Stimulated activated CD4-positive, alpha-beta T cell treated with anti-CD3 and anti-CD28 coated beads, Interleukin-4, amount 100 ng/mL, for 4 hours (primary cell): ENCODE results near the gene THOP1.

Source experiments
- DNase-seq, 2 experiments: peaks; one replicate each; pipeline ENCODE4 v3.0.0-alpha.2; 2020

The THOP1 gene

DNA sequence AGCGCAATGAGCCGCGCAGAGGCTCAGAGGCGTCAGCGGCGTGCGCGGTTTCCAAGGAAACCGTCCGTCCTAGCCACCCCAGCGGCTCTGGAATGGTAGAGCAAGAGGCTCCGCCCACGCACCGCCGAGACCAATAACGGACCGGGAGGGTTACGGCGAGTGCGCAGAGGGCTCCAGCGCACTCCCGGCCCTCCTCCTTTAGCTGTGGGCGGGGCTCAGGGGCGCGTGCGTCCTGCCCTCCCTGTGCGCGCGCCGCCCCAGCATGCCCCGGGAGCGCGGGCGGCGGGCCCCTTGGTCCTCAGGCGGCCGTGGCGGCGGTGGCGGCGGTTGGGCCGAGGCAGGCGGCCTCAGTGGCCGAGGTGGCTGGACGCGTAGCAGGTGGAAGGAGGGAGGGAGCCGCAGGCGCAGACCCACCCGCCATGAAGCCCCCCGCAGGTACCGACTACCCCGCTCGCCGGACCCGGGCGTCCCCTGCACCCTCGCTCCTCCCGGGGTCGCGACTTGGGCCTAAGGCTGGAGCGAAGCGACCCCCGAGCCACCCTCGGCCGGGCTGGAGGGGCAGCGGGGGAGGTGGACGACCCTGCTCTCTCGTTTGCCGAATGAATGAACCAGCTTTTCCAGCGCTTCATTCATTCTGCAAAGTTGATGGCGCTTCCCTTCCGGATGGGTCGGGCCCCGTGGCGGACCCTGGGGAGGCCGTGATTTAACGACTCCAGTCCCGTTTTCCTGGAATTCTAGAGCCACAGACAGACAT lies at the start of gene THOP1:
TSS of gene THOP1 (plus strand) at position 260 of the 754 bp plus-strand sequence. CDS start at position 420, 160 bp downstream.
- peak; percentile 99 to 100 for DNase-seq

- DNase-seq = no peak
These were observed 48.6 kb upstream of the THOP1 start for GRCh38 chr19:2736550-2737190.

DNA sequence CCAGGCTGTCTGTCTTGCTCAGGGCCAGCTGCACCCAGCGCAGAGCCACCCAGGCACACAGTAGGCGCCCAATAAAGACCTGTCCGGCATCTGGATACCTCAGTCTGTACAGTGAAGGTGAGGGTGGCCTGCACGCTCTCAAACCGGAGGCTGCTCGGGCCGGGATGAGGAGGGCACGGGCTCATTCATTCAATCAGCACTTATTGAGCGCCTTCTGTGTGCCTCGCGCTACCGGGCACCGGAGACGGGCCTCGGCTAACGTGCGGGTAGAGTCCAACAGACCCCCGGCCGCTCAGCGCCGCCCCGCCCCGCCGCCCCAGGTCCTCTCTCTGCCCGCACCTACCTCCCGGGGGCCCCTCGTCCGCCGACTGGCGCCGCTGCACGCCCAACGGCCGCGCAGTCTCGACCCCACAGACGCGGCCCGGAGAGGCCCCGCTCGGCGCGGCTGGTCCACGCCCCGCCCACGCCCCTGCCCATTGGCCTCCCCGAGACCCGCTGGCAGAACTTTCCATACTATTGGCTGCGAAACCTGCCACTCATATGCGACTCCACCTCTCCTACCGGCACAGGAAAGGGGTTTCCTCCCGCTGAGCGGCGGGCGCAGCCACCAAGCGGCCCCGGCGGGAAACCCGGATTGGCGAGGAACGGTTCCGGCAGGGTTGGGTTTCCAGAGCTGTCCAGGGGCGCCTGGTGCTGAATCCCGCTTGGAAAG lies 45.5 kb upstream of the THOP1 start, which contains the start of gene SLC39A3:
TSS of gene SLC39A3 (minus strand) at position 416 of the 712 bp plus-strand sequence. CDS start 2,760 bp downstream, outside the sequence.
- peak; percentile 99 for DNase-seq

GRCh38 chr19:2740314-2740656 lies 45.0 kb upstream of the THOP1 start:
- no peak for DNase-seq

GRCh38 chr19:2743099-2743498 lies 42.2 kb upstream of the THOP1 start:
- no peak for DNase-seq

DNA sequence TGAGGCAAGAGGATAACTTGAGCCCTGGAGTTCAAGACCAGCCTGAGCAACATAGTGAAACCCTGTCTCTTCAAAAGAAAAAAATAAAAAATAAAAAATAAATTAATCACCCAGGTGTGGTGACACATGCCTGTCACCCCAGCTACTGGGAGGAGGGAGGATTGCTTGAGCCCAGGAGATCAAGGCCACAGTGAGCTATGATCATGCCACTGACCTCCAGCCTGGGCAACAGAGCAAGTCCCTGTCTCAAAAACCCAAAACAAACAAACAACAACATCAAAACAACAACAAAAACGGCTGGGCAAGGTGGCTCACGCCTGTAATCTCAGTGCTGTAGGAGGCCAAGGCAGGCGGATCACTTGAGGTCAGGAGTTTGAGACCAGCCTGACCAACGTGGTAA lies 41.2 kb upstream of the THOP1 start:
- no peak for DNase-seq

GRCh38 chr19:2747349-2747748 lies 38.0 kb upstream of the THOP1 start:
- DNase-seq = no peak

DNA sequence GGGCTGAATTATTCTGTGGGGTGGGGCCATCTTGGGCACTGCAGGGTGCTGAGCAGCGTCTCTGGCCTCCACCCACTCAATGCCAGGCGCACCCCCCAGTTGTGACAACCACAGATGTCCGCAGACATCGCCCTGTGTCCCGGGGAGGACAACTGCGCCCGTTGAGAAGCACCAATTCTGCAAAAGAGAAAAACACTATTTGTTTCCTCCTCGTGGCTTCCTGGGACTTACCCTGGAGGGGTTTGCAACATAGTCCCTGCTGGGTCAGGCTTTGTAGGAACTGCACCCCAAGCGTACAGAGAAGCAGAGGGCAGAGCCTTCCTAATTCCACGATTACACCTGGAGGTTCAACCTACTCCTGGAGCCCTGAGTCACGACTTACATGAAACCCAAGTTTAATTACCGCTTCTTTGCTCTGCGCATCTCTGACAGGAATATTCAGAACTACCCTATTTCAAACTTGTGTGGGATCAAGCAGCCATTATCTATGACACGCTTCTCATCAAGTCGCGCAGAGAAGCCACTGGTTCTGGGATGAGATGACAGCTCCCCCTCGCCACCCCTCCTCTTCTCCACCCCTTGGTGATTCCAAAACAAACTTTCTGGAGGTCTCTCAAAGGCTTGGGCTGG lies 34.4 kb upstream of the THOP1 start:
- DNase-seq = no peak

- DNase-seq = no peak
These were observed 33.9 kb upstream of the THOP1 start for GRCh38 chr19:2751438-2751830.

- no peak for DNase-seq
These were observed 30.4 kb upstream of the THOP1 start for GRCh38 chr19:2754659-2755447.

DNA sequence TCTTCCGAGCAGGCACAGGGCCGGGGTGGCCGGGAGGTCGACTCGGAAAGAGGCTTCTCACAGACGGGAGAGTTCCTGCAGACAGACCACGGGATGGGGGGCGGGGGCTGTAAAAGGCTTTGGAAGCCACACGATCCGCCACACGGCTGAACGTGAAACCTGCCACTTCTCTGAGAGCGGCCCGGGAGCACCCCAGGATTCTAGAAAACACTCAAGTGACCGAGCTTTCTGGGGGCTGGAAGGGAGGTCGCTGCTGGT lies 29.9 kb upstream of the THOP1 start:
- DNase-seq = no peak

DNA sequence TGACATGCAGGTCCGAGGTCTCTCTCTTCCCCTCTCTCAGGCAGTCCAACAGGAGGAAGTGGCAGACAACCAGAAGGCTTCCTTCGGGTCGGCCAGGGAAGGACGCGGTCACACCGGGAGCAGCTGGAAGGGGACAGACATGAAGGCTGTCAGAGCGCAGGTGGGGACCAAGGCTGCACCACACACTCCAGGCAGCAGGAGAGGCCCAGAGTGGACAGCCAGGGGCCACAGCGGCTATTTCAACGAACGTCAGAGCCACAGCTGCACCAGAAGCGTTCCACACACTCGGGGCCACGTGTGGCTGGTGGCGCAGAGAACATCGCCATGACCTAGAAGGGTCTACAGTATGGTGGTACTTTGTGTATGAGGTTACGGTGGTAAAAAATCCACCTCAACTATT lies 29.5 kb upstream of the THOP1 start:
- no peak for DNase-seq

GRCh38 chr19:2756477-2756876 lies 28.8 kb upstream of the THOP1 start:
- DNase-seq = no peak

DNA sequence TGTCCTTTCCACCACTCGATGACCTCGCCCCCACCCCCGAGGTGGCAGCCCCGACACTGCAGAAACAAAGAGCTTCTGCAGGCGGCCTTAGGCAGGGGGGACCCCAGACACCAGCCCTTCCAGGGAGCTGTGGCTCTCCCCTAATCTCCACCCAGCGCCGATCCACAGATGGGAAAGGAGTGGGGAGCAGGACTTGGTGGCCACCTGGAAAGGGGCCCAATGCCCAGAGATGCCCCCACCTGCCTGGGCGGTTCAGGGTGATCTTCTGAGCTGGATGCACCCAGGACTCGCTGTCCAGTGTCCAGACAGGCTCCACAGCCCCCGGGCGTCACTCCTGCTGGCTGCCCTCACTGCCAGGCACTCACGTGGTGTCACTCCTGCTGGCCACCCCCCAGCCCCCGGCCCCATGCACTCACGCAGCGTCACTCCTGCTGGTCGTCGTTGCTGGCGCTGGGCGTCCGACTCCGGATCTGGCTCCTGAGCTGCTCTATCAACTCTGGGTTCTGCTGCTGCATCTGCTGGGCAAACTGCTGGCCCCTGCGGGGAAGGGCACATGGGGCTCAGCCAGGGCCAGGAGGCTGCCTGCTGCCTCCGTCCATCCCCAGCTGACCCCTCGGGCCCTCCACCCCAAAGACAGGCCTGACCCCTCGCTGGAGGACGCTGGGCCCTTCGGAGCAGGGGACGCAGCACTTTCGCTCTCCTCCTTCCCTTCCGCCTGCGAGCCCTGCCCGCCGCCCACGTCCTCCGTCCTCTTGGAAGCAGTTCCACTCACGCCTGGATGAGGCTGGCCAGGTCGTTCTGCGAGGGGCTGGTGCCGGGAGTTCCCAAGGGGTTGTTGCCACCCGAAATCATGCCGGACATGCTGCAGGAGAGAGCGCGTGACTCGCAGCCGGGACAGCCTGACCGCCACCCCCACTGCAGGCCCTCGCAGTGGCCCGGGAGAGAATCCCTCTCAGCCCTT lies 28.1 kb upstream of the THOP1 start:
- no peak for DNase-seq

GRCh38 chr19:2758601-2759313 lies 26.5 kb upstream of the THOP1 start:
- no peak for DNase-seq

DNA sequence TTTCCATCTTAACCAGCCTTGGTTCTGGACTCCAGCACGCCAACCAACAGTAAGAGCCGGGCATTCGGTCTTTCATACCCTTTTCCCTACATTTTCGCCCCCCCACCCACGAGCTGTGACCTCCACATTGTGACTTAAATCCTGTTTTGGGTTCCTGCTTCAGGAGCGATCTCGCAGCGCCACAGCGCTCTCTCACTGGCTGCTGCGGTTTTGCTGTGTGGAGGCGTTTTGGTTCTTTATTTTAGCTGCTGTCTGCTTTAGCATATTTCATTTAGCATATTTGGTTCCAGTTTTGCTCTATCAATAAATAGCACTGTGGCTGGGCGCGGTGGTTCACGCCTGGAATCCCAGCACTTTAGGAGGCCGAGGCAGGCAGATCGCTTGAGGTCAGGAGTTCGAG lies 25.9 kb upstream of the THOP1 start:
- no peak for DNase-seq

DNA sequence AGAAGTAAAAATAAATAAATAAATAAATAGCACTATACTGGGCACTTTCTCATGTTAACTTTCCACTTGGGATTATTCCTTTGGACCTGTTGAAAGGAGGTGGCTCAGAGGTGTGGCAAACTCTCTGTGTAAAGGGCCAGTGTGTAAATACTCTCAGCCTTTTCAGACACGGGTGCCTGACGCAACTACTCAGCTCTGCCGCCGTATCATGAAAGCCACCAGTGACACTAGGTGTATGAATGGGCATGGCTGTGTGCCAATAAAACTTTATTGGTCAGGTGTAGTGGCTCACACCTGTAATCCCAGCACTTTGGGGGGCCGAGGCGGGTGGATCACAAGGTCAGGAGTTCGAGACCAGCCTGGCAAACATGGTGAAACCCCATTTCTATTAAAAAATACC lies 25.3 kb upstream of the THOP1 start:
- no peak for DNase-seq

- DNase-seq = no peak
These were observed 24.0 kb upstream of the THOP1 start for GRCh38 chr19:2761309-2761677.

GRCh38 chr19:2761876-2762782 lies 23.2 kb upstream of the THOP1 start:
- no peak for DNase-seq
